GDM1 (cell line): Measurements from ENCODE around the gene DEFB119.
"Not testable (repeated sequence)": the region's sequence is repeated elsewhere in the genome, so short reads cannot be mapped to it uniquely, and the experiment has no call there.

Source experiments
- DNase-seq: peaks from one replicate; lab custom pipeline; 2025; lab: John Stamatoyannopoulos, UW

The DEFB119 gene, protein sequence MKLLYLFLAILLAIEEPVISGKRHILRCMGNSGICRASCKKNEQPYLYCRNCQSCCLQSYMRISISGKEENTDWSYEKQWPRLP

GRCh38 chr20:31390490-31390889, at the start of gene DEFB119:
TSS of gene DEFB119 (minus strand) at chr20:31390590. CDS start at chr20:31390483, 107 bp downstream.
- no peak for DNase-seq

DNA sequence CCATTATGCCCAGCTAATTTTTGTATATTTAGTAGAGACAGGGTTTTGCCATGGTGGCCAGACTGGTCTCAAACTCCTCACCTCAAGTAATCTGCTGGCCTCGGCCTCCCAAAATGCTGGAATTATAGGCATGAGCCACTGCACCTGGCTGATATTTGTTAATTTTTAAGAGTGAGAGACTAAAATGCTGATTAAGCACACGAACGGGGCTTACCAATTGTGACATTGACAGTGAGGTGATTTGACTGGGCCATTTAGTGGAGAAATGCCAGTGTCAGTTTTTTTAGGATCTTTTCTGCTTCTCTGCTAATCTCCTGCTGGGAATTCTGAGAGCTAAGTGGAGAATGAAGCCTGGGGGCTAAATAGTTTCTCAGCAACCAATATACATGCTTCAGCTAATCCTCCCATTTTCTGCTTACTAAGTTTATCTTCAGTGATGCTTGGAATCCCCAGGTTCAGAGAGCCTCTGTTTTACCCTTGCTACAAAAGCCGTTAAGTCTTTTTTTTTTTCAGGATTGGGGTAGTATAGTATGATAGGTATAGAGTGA, 40.3 kb upstream of the DEFB119 start:
- DNase-seq, result no peak

DNA sequence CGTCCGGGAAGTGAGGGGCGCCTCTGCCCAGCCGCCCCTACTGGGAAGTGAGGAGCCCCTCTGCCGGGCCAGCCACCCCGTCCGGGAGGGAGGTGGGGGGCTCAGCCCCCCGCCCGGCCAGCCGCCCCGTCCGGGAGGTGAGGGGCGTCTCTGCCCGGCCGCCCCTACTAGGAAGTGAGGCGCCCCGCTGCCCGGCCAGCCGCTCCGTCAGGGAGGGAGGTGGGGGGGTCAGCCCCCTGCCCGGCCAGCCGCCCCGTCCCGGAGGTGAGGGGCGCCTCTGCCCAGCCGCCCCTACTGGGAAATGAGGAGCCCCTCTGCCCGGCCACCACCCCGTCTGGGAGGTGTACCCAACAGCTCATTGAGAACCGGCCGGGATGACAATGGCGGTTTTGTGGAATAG, 37.2 kb upstream of the DEFB119 start:
- not testable (repeated sequence) for DNase-seq

DNA sequence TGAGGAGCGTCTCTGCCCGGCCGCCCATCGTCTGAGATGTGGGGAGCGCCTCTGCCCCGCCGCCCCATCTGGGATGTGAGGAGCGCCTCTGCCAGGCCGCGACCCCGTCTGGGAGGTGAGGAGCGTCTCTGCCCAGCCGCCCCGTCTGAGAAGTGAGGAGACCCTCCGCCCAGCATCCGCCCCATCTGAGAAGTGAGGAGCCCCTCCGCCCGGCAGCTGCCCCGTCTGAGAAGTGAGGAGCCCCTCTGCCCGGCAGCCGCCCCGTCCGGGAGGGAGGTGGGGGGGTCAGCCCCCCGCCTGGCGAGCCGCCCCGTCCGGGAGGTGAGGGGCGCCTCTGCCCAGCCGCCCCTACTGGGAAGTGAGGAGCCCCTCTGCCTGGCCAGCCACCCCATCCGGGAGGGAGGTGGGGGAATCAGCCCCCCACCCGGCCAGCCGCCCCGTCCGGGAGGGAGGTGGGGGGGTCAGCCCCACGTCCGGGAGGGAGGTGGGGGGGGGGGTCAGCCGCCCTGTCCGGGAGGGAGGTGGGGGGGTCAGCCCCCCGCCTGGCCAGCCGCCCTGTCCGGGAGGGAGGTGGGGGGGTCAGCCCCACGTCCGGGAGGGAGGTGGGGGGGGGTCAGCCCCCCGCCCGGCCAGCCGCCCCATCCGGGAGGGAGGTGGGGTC, 36.6 kb upstream of the DEFB119 start:
- not testable (repeated sequence) for DNase-seq

GRCh38 chr20:31425797-31426196, 35.4 kb upstream of the DEFB119 start:
- no peak for DNase-seq

DNA sequence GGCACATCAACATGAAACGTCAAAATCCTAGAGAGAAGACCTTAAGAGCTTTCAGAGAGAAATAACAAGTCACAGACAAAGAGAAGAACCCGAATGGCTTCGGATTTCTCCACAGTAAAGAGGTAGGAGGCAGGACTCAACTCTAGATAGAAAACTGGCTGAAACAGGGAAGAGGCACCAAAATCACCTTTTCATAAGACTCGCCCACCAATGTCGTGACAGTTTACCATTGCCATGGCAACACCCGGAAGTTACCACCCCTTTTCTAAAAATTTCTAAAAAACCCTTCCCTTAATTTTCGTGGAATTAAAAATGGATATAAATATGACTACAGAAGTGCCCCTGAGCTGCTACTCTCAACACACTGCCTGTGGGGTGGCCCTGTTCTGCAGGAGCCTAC, 27.9 kb upstream of the DEFB119 start:
- DNase-seq, result no peak

DNA sequence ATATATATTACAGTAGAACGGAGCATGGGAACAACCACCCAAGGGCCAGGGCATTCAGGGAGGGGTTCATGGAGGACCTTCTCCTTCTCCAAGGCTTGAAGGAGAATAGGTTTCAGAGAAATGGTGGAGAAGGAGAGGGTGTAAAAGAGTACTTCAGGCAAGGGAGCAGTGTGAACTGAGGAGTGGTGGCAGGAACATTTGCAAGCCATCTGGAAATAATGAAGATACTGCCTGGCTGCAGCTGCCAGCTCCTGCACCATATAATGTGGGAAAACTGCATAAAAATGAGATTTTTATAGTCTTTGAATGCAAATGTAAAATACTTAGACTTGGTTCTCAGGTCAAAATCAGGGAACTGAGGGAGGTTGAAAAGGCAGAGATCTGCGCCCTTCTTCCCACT, 25.3 kb upstream of the DEFB119 start:
- no peak for DNase-seq

DNA sequence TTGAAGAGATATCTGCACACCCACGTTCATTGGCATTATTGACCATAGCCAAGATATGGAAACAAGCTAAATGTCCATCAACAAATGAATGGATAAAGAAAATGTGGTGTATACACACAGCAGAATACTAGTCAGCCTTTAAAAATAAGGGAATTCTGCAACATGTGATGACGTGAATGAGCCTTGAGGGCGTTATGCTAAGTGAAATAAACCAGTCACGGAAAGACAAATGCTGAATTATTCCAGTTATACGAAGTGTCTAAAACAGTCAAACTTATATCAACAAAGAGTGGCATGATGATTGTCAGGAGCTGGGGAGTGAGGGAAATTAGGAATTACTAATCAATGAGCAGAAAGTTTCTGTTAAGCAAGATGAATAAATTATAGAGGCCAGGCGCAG, 24.0 kb upstream of the DEFB119 start:
- DNase-seq, result no peak

- DNase-seq, result no peak
These were observed 19.6 kb upstream of the DEFB119 start for GRCh38 chr20:31410011-31410410.

DNA sequence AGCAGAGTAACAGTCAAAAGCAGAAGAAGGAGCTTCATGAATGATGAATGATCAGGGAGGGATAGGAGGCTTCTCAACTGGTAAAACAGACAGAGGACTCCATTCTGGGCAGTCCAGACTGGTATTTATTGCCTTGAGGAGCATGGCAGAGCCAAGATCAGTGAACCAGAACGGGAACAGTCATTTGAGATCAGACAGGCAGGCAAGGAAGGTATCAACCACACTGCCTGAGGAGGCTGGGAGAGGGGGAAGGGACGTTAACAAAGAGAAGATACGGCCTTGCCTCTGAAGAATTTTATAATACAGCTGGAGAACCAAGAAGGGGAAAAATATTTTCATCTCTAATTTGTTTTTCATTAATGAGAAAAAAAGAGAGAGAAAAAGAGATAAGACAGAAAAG, 15.7 kb upstream of the DEFB119 start, which contains the start of gene DEFB121:
Gene DEFB121 (minus strand): TSS at position 101 of the 400 bp plus-strand sequence. CDS start 63 bp downstream, at position 38.
- DNase-seq, result no peak

DNA sequence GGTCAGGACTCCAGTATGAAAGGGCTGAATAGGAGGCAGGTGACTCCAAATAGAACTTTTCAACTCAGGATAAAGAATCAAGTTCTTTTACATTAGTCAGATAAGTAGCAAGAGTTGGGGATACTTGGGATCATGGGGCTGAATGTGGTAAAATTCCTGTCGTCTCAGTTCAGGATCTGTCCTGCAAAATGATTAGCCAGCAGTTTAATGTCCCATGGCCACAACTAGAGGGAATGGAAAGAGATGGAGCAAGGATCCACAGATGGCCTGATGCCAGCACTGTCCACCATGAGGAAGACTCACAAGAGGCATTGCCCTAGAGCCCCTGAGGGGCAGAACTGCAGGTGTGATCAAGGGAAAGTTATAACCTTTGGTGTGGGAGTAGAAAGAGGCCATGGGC, 13.5 kb upstream of the DEFB119 start:
- no peak for DNase-seq

GRCh38 chr20:31394900-31395299, 4.5 kb upstream of the DEFB119 start:
- DNase-seq, result no peak

- DNase-seq, result no peak
These were observed 2.4 kb upstream of the DEFB119 start for GRCh38 chr20:31392836-31393235.

DNA sequence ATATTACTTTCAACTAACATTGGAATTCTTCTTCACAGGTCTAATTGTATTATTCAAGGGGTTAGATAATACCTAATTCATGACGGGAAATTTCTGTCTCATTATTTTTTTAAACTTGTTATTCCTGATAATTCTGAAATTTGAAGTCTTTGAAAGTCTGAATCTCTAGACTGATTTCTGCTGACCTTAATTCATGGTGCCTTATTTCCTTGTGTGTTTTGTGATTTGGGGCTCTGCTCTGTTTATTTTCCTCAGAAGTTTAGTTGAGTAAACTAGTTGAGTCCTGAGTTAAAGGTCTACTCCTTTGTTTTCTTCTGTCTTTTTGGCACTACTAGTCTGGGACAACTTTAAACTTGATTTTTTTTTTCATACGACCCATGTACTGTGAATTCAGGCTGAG, 16.0 kb downstream of the DEFB119 start:
- no peak for DNase-seq

DNA sequence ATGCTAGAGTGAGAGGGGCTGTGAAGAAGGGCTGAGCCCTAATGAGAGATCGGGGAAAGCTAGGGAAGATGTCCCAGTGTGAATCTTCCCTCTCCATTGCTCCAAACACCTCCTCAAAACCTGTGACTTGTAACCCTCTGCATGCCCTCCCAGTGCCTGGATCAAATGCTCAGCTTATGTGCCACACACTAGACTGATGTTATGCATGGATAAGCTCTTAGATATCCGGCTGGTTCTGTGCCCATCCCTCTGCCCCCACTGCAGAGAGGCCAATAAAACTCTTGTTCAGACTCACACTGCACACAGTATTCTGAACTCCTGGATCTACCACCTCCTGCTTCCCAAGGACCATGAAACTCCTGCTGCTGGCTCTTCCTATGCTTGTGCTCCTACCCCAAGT, 22.1 kb downstream of the DEFB119 start, which contains the start of gene DEFB118:
Gene DEFB118 (plus strand): TSS at position 301 of the 400 bp plus-strand sequence. CDS start 50 bp downstream, at position 351.
- DNase-seq, result no peak

DNA sequence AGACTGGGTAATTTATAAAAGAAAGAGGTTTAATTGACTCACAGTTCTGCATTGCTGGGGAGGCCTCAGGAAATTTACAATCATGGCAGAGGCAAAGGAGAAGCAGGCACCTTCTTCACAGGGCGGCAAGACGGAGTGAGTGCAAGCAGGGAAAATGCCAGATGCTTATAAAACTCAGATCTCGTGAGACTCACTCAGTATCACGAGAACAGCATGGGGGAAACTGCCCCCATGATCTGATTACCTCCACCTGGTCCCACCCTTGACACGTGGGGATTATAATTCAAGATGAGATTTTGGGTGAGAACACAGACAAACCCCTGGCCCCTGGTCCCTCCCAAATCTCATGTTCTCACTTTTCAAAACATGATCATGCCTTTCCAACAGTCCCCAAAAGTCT, 26.1 kb downstream of the DEFB119 start:
- DNase-seq, result not testable (repeated sequence)

GRCh38 chr20:31363295-31363694, 27.1 kb downstream of the DEFB119 start:
- no peak for DNase-seq

GRCh38 chr20:31355981-31356380, 34.4 kb downstream of the DEFB119 start:
- no peak for DNase-seq

- DNase-seq, result no peak
These were observed 48.9 kb downstream of the DEFB119 start for GRCh38 chr20:31341470-31341869.

DNA sequence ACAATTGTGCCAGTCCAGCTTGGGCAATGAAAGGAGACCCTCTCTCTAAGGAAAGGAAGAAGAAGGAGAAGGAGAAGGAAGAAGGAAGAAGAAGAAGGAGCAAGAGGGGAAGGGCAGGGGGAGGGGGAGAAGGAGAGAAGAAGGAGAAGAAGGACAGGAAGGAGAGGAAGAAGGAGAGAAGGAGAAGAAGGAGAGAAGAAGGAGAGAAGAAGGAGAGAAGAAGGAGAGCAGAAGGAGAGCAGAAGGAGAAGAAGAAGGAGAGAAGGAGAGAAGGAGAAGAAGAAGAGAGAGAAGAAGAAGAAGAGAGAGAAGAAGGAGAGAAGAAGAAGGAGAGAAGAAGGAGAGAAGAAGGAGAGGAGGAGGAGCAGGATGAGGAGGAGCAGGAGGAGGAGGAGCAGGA, 59.5 kb downstream of the DEFB119 start:
- no peak for DNase-seq
